Cardiac fibroblast (primary cell): ENCODE results near the gene DCANP1.
A peak's percentile ranks its signal among the peaks of the same experiment; 100 is the strongest.
"Not testable (repeated sequence)": the region's sequence is repeated elsewhere in the genome, so short reads cannot be mapped to it uniquely, and the experiment has no call there.

Experiments
- DNase-seq, 2 donors: peaks; one replicate each; pipeline versions ENCODE4 v3.0.0 to v3.0.0-alpha.2; 2010; ENCODE audit warnings: low read depth in 2 of 2
- H3K4me3 ChIP-seq, 2 donors: replicated peaks in 1 of 2; 1 replicate in 1 of 2; 2 replicates in 1 of 2; pipeline ENCODE4 v1.5.1; 2011; ENCODE audit warnings: low read depth in 2 of 2, low read length in 2 of 2, mild to moderate bottlenecking in 2 of 2, moderate library complexity in 1 of 2
- TF ChIP-seq, protein P1 (sequence below): IDR thresholded peaks from one replicate; pipeline ENCODE4 v1.5.1; 2011; ENCODE audit warnings: low read depth, mild to moderate bottlenecking, low read length, inconsistent platforms

The DCANP1 gene, protein sequence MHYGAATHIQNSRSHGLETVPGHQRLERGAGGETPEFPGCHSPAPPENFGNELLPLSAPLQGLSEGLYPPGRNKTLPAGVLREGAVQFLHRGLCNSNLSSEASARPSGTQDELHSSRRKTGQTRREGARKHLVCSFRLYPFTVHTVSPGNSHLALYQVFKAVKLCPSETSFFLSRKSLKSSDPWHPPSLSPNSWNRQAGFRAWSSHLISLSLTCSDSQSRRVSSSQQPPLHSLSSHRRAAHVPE

GRCh38 chr5:135447298-135447929 is at the start of gene DCANP1:
DCANP1 (minus strand) TSS chr5:135447348; CDS start chr5:135447108, 240 bp downstream.
- no peak within 1 kb of the TSS for H3K4me3 ChIP-seq
- no peak for DNase-seq
- TF ChIP-seq, protein P1, sequence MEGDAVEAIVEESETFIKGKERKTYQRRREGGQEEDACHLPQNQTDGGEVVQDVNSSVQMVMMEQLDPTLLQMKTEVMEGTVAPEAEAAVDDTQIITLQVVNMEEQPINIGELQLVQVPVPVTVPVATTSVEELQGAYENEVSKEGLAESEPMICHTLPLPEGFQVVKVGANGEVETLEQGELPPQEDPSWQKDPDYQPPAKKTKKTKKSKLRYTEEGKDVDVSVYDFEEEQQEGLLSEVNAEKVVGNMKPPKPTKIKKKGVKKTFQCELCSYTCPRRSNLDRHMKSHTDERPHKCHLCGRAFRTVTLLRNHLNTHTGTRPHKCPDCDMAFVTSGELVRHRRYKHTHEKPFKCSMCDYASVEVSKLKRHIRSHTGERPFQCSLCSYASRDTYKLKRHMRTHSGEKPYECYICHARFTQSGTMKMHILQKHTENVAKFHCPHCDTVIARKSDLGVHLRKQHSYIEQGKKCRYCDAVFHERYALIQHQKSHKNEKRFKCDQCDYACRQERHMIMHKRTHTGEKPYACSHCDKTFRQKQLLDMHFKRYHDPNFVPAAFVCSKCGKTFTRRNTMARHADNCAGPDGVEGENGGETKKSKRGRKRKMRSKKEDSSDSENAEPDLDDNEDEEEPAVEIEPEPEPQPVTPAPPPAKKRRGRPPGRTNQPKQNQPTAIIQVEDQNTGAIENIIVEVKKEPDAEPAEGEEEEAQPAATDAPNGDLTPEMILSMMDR, result no peak

DNA sequence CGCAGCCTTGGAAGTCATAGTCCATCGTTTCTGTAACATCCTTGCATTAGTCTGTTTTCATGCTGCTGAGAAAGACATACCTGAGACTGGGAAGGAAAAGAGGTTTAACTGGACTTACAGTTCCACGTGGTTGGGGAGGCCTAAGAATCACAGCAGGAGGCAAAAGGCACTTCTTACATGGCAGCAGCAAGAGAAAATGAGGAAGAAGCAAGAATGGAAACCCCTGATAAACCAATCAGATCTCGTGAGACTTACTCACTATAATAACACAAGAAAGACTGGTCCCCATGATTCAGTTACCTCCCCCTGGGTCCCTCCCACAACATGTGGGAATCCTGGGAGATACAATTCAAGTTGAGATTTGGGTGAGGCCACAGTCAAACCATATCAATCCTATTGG is 48.4 kb upstream of the DCANP1 start:
- not testable (repeated sequence) for H3K4me3 ChIP-seq, DNase-seq

GRCh38 chr5:135494196-135494595 is 47.0 kb upstream of the DCANP1 start:
- TF ChIP-seq, protein P1, result no peak
- no peak for DNase-seq
- H3K4me3 ChIP-seq, result no peak overlapping the region

DNA sequence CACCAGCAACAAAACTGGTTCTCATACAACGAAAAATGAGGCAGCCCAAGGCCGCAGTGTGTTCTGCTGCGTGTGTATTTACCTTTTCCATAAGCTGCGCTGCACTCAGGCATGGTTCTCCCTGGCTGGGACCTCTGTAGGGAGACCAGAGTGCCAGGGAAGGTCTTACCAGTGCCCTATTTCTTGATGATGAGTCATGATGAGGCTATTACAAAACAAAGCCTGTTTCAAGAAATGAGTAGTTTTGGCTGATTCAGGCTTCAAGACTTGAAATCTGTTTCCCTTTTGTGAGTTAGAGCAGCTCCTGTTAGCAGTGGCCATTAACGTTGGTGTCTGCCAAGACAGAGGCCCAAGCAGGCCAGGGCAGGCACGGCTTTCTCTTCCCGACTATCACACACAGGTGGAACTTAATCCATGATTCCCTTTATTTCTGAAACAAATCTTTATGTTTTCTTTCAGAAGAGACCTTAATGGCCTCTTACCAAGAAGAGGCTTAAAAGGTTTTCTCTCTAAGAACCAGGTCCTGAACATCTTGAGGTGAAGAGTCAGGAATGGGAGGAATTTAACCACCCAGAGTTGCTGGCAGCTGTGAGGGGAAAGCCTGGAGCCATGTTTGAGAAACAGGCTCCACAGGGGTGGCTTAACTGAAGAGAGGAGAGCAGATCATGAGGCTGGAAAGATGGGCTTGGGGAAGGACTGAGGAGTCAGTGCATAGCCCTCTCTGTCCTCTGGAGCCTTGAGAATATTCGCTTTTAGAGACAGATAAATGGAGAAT is 46.4 kb upstream of the DCANP1 start:
- peak; percentile 84 to 85 for DNase-seq
- TF ChIP-seq, protein P1, result no peak
- no peak overlapping the region for H3K4me3 ChIP-seq

GRCh38 chr5:135492319-135492626 is 45.1 kb upstream of the DCANP1 start:
- no peak for DNase-seq
- TF ChIP-seq, protein P1, result no peak
- H3K4me3 ChIP-seq, result no peak overlapping the region

- DNase-seq, result no peak
- TF ChIP-seq, protein P1, result no peak
- H3K4me3 ChIP-seq, result no peak overlapping the region
Observed at GRCh38 chr5:135491552-135492318, 44.6 kb upstream of the DCANP1 start.
